Measurements from ENCODE around the gene SPOCK1. TPM values are rescaled to one million over a fixed set of nuclear protein-coding genes. Genes with fewer than 3 reads are reported as not detected.

SPOCK1 gene
- polyA plus RNA-seq, 1 donor, result 6.3 TPM

GRCh38 chr5:137191179-137191578 is 307.9 kb downstream of the SPOCK1 start:
- H3K4me1 ChIP-seq (ENCODE audit: control insufficient read depth, insufficient read depth, low read length), result no peaks in the 10 kb centered on the region
- no peaks in the 10 kb centered on the region for H3K9me3 ChIP-seq (ENCODE audit: control insufficient read depth, low read depth, low read length)
- DNase-seq, result no peak
- H3K27ac ChIP-seq (ENCODE audit: low read length), result no peak overlapping the region
- H3K36me3 ChIP-seq (ENCODE audit: control insufficient read depth, insufficient read depth, low read length), result no peaks in the 10 kb centered on the region
- H3K27me3 ChIP-seq (ENCODE audit: control insufficient read depth, insufficient read depth, low read length), result no peaks in the 10 kb centered on the region
- no peak overlapping the region for H3K4me3 ChIP-seq (ENCODE audit: low read length)
- no CpG with 5 or more reads among the region's 2 CpGs for WGBS (ENCODE audit: insufficient coverage, low lambda C conversion rate)

GRCh38 chr5:137190441-137190840 is 308.7 kb downstream of the SPOCK1 start:
- Histone ChIP-seq H3K4me3 (ENCODE audit: low read length) (no peak overlapping the region), H3K9me3 (ENCODE audit: control insufficient read depth, low read depth, low read length) (no peaks in the 10 kb centered on the region), H3K36me3 (ENCODE audit: control insufficient read depth, insufficient read depth, low read length) (no peaks in the 10 kb centered on the region), H3K27me3 (ENCODE audit: control insufficient read depth, insufficient read depth, low read length) (no peaks in the 10 kb centered on the region), H3K4me1 (ENCODE audit: control insufficient read depth, insufficient read depth, low read length) (no peaks in the 10 kb centered on the region), H3K27ac (ENCODE audit: low read length) (no peak overlapping the region)
- no peak for DNase-seq

GRCh38 chr5:137190031-137190430 is 309.1 kb downstream of the SPOCK1 start:
- Histone ChIP-seq H3K27me3 (ENCODE audit: control insufficient read depth, insufficient read depth, low read length) (no peaks in the 10 kb centered on the region), H3K9me3 (ENCODE audit: control insufficient read depth, low read depth, low read length) (no peaks in the 10 kb centered on the region), H3K4me1 (ENCODE audit: control insufficient read depth, insufficient read depth, low read length) (no peaks in the 10 kb centered on the region), H3K27ac (ENCODE audit: low read length) (no peak overlapping the region), H3K4me3 (ENCODE audit: low read length) (no peak overlapping the region), H3K36me3 (ENCODE audit: control insufficient read depth, insufficient read depth, low read length) (no peaks in the 10 kb centered on the region)
- DNase-seq, result no peak
- WGBS (ENCODE audit: insufficient coverage, low lambda C conversion rate), result 50% methylated on average over 2 of the region's 2 CpGs

GRCh38 chr5:137188566-137188965 is 310.6 kb downstream of the SPOCK1 start:
- Histone ChIP-seq H3K4me1 (ENCODE audit: control insufficient read depth, insufficient read depth, low read length) (no peaks in the 10 kb centered on the region), H3K36me3 (ENCODE audit: control insufficient read depth, insufficient read depth, low read length) (no peaks in the 10 kb centered on the region), H3K27me3 (ENCODE audit: control insufficient read depth, insufficient read depth, low read length) (no peaks in the 10 kb centered on the region), H3K4me3 (ENCODE audit: low read length) (no peak overlapping the region), H3K9me3 (ENCODE audit: control insufficient read depth, low read depth, low read length) (no peaks in the 10 kb centered on the region), H3K27ac (ENCODE audit: low read length) (no peak overlapping the region)
- DNase-seq, result no peak
- WGBS (ENCODE audit: insufficient coverage, low lambda C conversion rate), result 80% methylated on average over 1 of the region's 5 CpGs

- Histone ChIP-seq H3K4me1 (ENCODE audit: control insufficient read depth, insufficient read depth, low read length) (no peaks in the 10 kb centered on the region), H3K27me3 (ENCODE audit: control insufficient read depth, insufficient read depth, low read length) (no peaks in the 10 kb centered on the region), H3K36me3 (ENCODE audit: control insufficient read depth, insufficient read depth, low read length) (no peaks in the 10 kb centered on the region), H3K9me3 (ENCODE audit: control insufficient read depth, low read depth, low read length) (no peaks in the 10 kb centered on the region), H3K4me3 (ENCODE audit: low read length) (no peak overlapping the region), H3K27ac (ENCODE audit: low read length) (no peak overlapping the region)
- DNase-seq, result no peak
- WGBS (ENCODE audit: insufficient coverage, low lambda C conversion rate), result 20% methylated on average over 1 of the region's 5 CpGs
Observed at GRCh38 chr5:137186759-137187461, 312.2 kb downstream of the SPOCK1 start.

- DNase-seq, result no peak
- H3K36me3 ChIP-seq (ENCODE audit: control insufficient read depth, insufficient read depth, low read length), result no peaks in the 10 kb centered on the region
- no CpG with 5 or more reads among the region's 2 CpGs for WGBS (ENCODE audit: insufficient coverage, low lambda C conversion rate)
- H3K9me3 ChIP-seq (ENCODE audit: control insufficient read depth, low read depth, low read length), result no peaks in the 10 kb centered on the region
- no peaks in the 10 kb centered on the region for H3K27me3 ChIP-seq (ENCODE audit: control insufficient read depth, insufficient read depth, low read length)
- no peaks in the 10 kb centered on the region for H3K4me1 ChIP-seq (ENCODE audit: control insufficient read depth, insufficient read depth, low read length)
- no peak overlapping the region for H3K27ac ChIP-seq (ENCODE audit: low read length)
- no peak overlapping the region for H3K4me3 ChIP-seq (ENCODE audit: low read length)
Observed at GRCh38 chr5:137185193-137185592, 313.9 kb downstream of the SPOCK1 start.

DNA sequence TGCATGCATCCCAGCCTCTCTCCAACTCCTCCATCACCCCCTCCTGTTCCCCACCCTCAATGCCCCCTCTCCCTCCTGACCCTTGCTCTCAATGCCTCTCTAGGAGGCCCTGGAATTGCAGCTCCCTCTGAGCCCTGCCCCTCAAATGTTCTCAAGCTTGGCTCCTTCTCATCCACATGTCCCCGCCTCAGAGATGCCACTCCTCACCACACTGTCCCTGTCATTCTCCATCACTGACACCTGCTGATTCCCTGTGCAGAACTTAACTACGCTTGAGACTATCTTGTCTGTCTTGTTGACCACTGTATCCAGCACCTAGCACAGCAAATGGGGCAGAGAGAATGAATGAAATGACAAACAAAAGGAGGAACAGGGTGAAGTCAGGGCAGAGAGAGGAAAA is 314.4 kb downstream of the SPOCK1 start:
- Histone ChIP-seq H3K4me3 (ENCODE audit: low read length) (no peak overlapping the region), H3K4me1 (ENCODE audit: control insufficient read depth, insufficient read depth, low read length) (no peaks in the 10 kb centered on the region), H3K27me3 (ENCODE audit: control insufficient read depth, insufficient read depth, low read length) (no peaks in the 10 kb centered on the region), H3K9me3 (ENCODE audit: control insufficient read depth, low read depth, low read length) (no peaks in the 10 kb centered on the region), H3K36me3 (ENCODE audit: control insufficient read depth, insufficient read depth, low read length) (no peaks in the 10 kb centered on the region), H3K27ac (ENCODE audit: low read length) (no peak overlapping the region)
- WGBS (ENCODE audit: insufficient coverage, low lambda C conversion rate), result no CpG with 5 or more reads among the region's 2 CpGs
- DNase-seq, result no peak

GRCh38 chr5:137182576-137182975 is 316.6 kb downstream of the SPOCK1 start:
- Histone ChIP-seq H3K27ac (ENCODE audit: low read length) (no peak overlapping the region), H3K4me1 (ENCODE audit: control insufficient read depth, insufficient read depth, low read length) (no peaks in the 10 kb centered on the region), H3K36me3 (ENCODE audit: control insufficient read depth, insufficient read depth, low read length) (no peaks in the 10 kb centered on the region), H3K4me3 (ENCODE audit: low read length) (no peak overlapping the region), H3K9me3 (ENCODE audit: control insufficient read depth, low read depth, low read length) (no peaks in the 10 kb centered on the region), H3K27me3 (ENCODE audit: control insufficient read depth, insufficient read depth, low read length) (peaks cover 5% of the 10 kb centered on the region)
- DNase-seq, result no peak
- no CpG with 5 or more reads among the region's 3 CpGs for WGBS (ENCODE audit: insufficient coverage, low lambda C conversion rate)

DNA sequence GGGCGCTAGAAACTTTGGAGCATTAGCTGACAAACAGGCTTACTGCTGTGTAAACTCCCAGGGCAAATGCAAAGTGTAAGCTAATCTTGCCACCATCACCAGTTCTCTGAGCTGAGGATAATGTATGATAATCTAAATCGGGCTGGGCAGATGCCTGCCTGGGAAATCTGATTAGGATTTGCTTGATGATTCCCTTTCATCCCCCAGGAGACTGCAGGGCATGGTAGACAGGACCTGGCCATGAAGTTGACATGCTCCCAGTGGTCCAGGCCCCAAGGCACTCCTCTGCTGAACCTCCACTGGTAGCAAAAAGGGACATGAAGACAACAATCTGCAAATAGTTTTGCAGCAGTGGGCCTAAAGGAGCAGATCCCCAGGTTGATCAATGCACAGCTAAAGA is 317.5 kb downstream of the SPOCK1 start:
- H3K36me3 ChIP-seq (ENCODE audit: control insufficient read depth, insufficient read depth, low read length), result no peaks in the 10 kb centered on the region
- no peak for DNase-seq
- no peak overlapping the region for H3K27ac ChIP-seq (ENCODE audit: low read length)
- no peaks in the 10 kb centered on the region for H3K4me1 ChIP-seq (ENCODE audit: control insufficient read depth, insufficient read depth, low read length)
- H3K9me3 ChIP-seq (ENCODE audit: control insufficient read depth, low read depth, low read length), result no peaks in the 10 kb centered on the region
- WGBS (ENCODE audit: insufficient coverage, low lambda C conversion rate), result no CpG with 5 or more reads among the region's 2 CpGs
- H3K27me3 ChIP-seq (ENCODE audit: control insufficient read depth, insufficient read depth, low read length), result peaks cover 5% of the 10 kb centered on the region
- H3K4me3 ChIP-seq (ENCODE audit: low read length), result no peak overlapping the region

DNA sequence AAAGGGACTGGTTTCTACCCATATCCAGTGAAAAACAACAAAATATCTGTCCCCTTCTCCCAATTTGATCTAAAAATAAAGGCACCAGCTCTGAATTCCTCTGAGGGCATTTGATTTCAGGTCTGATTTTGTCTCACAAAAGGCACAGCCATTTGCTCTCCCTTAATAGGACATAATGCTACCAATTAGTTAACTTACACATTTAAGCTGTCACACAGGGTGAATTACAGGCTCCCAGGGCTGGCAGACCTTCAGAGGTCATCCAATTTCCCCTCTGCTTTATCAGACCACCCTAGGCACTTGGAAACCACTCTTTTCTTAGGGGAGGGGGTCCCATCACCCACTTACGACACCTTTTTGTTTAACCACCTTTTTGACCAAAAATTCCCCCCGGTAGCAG is 319.9 kb downstream of the SPOCK1 start:
- H3K27me3 ChIP-seq (ENCODE audit: control insufficient read depth, insufficient read depth, low read length), result peaks cover 5% of the 10 kb centered on the region
- no peak overlapping the region for H3K4me3 ChIP-seq (ENCODE audit: low read length)
- no peaks in the 10 kb centered on the region for H3K9me3 ChIP-seq (ENCODE audit: control insufficient read depth, low read depth, low read length)
- WGBS (ENCODE audit: insufficient coverage, low lambda C conversion rate), result no CpG with 5 or more reads among the region's 2 CpGs
- no peaks in the 10 kb centered on the region for H3K4me1 ChIP-seq (ENCODE audit: control insufficient read depth, insufficient read depth, low read length)
- H3K27ac ChIP-seq (ENCODE audit: low read length), result no peak overlapping the region
- H3K36me3 ChIP-seq (ENCODE audit: control insufficient read depth, insufficient read depth, low read length), result no peaks in the 10 kb centered on the region
- no peak for DNase-seq

DNA sequence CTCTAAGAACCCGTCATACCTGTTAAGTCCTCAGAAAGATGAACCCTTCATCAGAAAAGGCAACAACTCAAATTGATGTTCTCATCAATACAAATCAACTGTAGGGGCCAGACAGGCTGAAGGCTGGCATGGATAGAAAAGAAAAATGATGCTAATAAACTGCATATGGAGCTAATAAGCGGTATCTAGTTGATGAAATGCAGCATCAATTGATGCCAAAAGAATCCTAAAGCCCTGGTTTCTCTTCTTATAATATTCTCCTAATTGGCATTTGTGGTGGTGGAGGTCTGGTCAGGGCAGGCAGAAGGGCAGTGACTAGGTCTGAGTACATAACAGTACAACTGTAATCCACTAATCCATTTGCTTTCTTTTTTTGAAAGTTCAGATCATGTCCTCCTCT is 322.5 kb downstream of the SPOCK1 start:
- Histone ChIP-seq H3K9me3 (ENCODE audit: control insufficient read depth, low read depth, low read length) (no peaks in the 10 kb centered on the region), H3K4me1 (ENCODE audit: control insufficient read depth, insufficient read depth, low read length) (no peaks in the 10 kb centered on the region), H3K27ac (ENCODE audit: low read length) (no peak overlapping the region), H3K4me3 (ENCODE audit: low read length) (no peak overlapping the region), H3K27me3 (ENCODE audit: control insufficient read depth, insufficient read depth, low read length) (peaks cover 5% of the 10 kb centered on the region), H3K36me3 (ENCODE audit: control insufficient read depth, insufficient read depth, low read length) (no peaks in the 10 kb centered on the region)
- no peak for DNase-seq
- 80% methylated on average over 1 of the region's 2 CpGs for WGBS (ENCODE audit: insufficient coverage, low lambda C conversion rate)
